HG03025 (cell line): ENCODE data around the gene MACF1.
A peak's percentile ranks its signal among the peaks of the same experiment; 100 is the strongest.
"Not testable (repeated sequence)": the region's sequence is repeated elsewhere in the genome, so short reads cannot be mapped to it uniquely, and the experiment has no call there.

Experiments used
- ATAC-seq: cut with Tn5 transposase; IDR thresholded peaks from one replicate; pipeline ENCODE4 v1.9.1; 2021; ENCODE audit warnings: mild to moderate bottlenecking, moderate library complexity; ENCODE audit not compliant: unreplicated experiment, low FRiP score

The MACF1 gene

GRCh38 chr1:39524591-39525365, 320.3 kb downstream of the MACF1 start:
- ATAC-seq, result no peak

GRCh38 chr1:39525366-39526165, 321.1 kb downstream of the MACF1 start:
- peak; percentile 91 for ATAC-seq

- ATAC-seq, result no peak
These were observed 322.1 kb downstream of the MACF1 start for GRCh38 chr1:39526466-39527189.

- ATAC-seq, result not testable (repeated sequence)
These were observed 322.7 kb downstream of the MACF1 start for GRCh38 chr1:39527190-39527579.

GRCh38 chr1:39528082-39528481, 323.6 kb downstream of the MACF1 start:
- no peak for ATAC-seq

GRCh38 chr1:39529901-39530535, 325.5 kb downstream of the MACF1 start:
- no peak for ATAC-seq

GRCh38 chr1:39531526-39531925, 327.0 kb downstream of the MACF1 start:
- no peak for ATAC-seq

GRCh38 chr1:39533442-39533841, 328.9 kb downstream of the MACF1 start:
- ATAC-seq, result no peak
